H1 (cell line): Measurements from ENCODE around the gene PIGH. TPM values are rescaled to one million over a fixed set of nuclear protein-coding genes. Genes with fewer than 3 reads are reported as not detected.
A peak's percentile ranks its signal among the peaks of the same experiment; 100 is the strongest.

Experiments used
- CTCF ChIA-PET: fragments of 300-600 bp; sonication (Branson Sonifier 250); formaldehyde crosslinking; loops from one replicate; lab custom pipeline; 2021; ENCODE audit not compliant: partially characterized antibody; lab: Charles Lee
- POLR2A ChIA-PET: fragments of 300-600 bp; sonication (Branson Sonifier 250); formaldehyde crosslinking; loops from one replicate; lab custom pipeline; 2021; ENCODE audit warnings: inconsistent platforms; ENCODE audit not compliant: partially characterized antibody; lab: Charles Lee
- DNase-seq, 2 experiments: peaks; one replicate each; pipeline versions ENCODE4 v3.0.0 to v3.0.0-alpha.2; 2010 to 2022; ENCODE audit warnings: low spot score in 2 of 2, low read depth in 1 of 2, mixed read lengths in 1 of 2
- FAIRE-seq: peaks from 2 replicates; lab custom pipeline; 2011; peaks lifted over from hg19 to GRCh38; lab: Jason Lieb, UNC
- H2AFZ ChIP-seq: 2 replicates; pipeline ENCODE4 v1.8.1; 2012; ENCODE audit warnings: low read length, inconsistent platforms
- H2AK5ac ChIP-seq: 2 replicates; pipeline ENCODE4 v1.6.1; 2013; ENCODE audit warnings: low read depth, low read length
- H2BK120ac ChIP-seq: replicated peaks from 2 replicates; pipeline ENCODE3; 2013; ENCODE audit warnings: low read depth, low read length, inconsistent platforms
- H2BK12ac ChIP-seq: 2 replicates; pipeline ENCODE4 v1.6.1; 2013; ENCODE audit warnings: low read depth, low read length
- H2BK15ac ChIP-seq: 2 replicates; pipeline ENCODE4 v1.6.1; 2013; ENCODE audit warnings: low read length
- H2BK20ac ChIP-seq: 2 replicates; pipeline ENCODE4 v1.6.1; 2013; ENCODE audit warnings: low read length
- H2BK5ac ChIP-seq: 2 replicates; pipeline ENCODE4 v1.6.1; 2013; ENCODE audit warnings: low read depth, low read length
- H3K14ac ChIP-seq: 2 replicates; pipeline ENCODE4 v1.6.1; 2013; ENCODE audit warnings: inconsistent platforms; ENCODE audit not compliant: insufficient read length
- H3K18ac ChIP-seq: 2 replicates; pipeline ENCODE4 v1.6.1; 2013; ENCODE audit warnings: low read length; ENCODE audit errors: extremely low read depth
- H3K23ac ChIP-seq: 2 replicates; pipeline ENCODE4 v1.6.1; 2013; ENCODE audit warnings: inconsistent platforms; ENCODE audit not compliant: insufficient read length
- H3K23me2 ChIP-seq: 2 replicates; pipeline ENCODE4 v1.6.1; 2013; ENCODE audit warnings: low read depth, low read length
- H3K27ac ChIP-seq: 2 replicates; pipeline ENCODE4 v1.6.1; 2011; ENCODE audit warnings: low read depth, low read length, inconsistent platforms
- H3K27me3 ChIP-seq, 4 experiments: replicated peaks in 1 of 4; 1 replicate in 1 of 4; 2 replicates in 3 of 4; pipeline versions ENCODE4 v1.6.1 to v1.8.1; 2011 to 2013; ENCODE audit warnings: low read length in 3 of 4, mild to moderate bottlenecking in 3 of 4, inconsistent platforms in 2 of 4, mixed read lengths in 2 of 4, moderate library complexity in 1 of 4; ENCODE audit not compliant: control insufficient read depth in 3 of 4, insufficient read depth in 3 of 4; ENCODE audit errors: extremely low read depth in 1 of 4
- H3K36me3 ChIP-seq, 4 experiments: 2 replicates each; pipeline versions ENCODE4 v1.6.1 to v1.8.1; 2011 to 2013; ENCODE audit warnings: mild to moderate bottlenecking in 4 of 4, low read length in 3 of 4, moderate library complexity in 2 of 4, control low read depth in 1 of 4, inconsistent platforms in 1 of 4; ENCODE audit not compliant: insufficient read depth in 4 of 4, control insufficient read depth in 2 of 4
- H3K4ac ChIP-seq: replicated peaks from 2 replicates; pipeline ENCODE3; 2013; ENCODE audit warnings: low read length, low read depth, mixed read lengths, inconsistent platforms; ENCODE audit not compliant: insufficient read length
- H3K4me1 ChIP-seq, 4 experiments: replicated peaks in 1 of 4; 1 replicate in 1 of 4; 2 replicates in 3 of 4; pipeline versions ENCODE4 v1.6.1 to v1.8.1; 2011 to 2013; ENCODE audit warnings: low read length in 3 of 4, inconsistent platforms in 2 of 4, mixed read lengths in 1 of 4; ENCODE audit not compliant: insufficient read depth in 4 of 4, control insufficient read depth in 3 of 4
- H3K4me2 ChIP-seq, 2 experiments: 2 replicates each; pipeline versions ENCODE4 v1.6.1 to v1.8.1; 2011 to 2013; ENCODE audit warnings: low read depth in 2 of 2, low read length in 2 of 2, control low read depth in 1 of 2, inconsistent platforms in 1 of 2, mild to moderate bottlenecking in 1 of 2; ENCODE audit not compliant: insufficient read depth in 1 of 2
- H3K4me3 ChIP-seq, 4 experiments: fragments of 200-600, 300-600 bp in 1 of 4; sonication (generic), shearing (Covaris generic), sonication (Bioruptor Twin) in 1 of 4; 2 replicates each; pipeline versions ENCODE4 v1.5.1 to v1.8.1; 2011 to 2016; ENCODE audit warnings: low read length in 4 of 4, low read depth in 3 of 4, control low read depth in 2 of 4, inconsistent platforms in 2 of 4, mild to moderate bottlenecking in 2 of 4, mixed read lengths in 1 of 4, moderate library complexity in 1 of 4; ENCODE audit not compliant: insufficient read depth in 2 of 4; ENCODE audit errors: extremely low read depth in 1 of 4
- H3K56ac ChIP-seq: replicated peaks from 2 replicates; pipeline ENCODE3; 2013; ENCODE audit warnings: low read depth, mild to moderate bottlenecking, mixed read lengths, low read length, inconsistent platforms; ENCODE audit not compliant: insufficient read length
- H3K79me1 ChIP-seq: 2 replicates; pipeline ENCODE4 v1.6.1; 2013; ENCODE audit warnings: low read depth, low read length, control low read depth
- H3K79me2 ChIP-seq, 2 experiments: 2 replicates each; pipeline versions ENCODE4 v1.6.1 to v1.8.1; 2012 to 2013; ENCODE audit warnings: low read length in 2 of 2, mild to moderate bottlenecking in 2 of 2, inconsistent platforms in 1 of 2; ENCODE audit not compliant: insufficient read depth in 2 of 2, control insufficient read depth in 1 of 2
- H3K9ac ChIP-seq, 4 experiments: replicated peaks in 1 of 4; 1 replicate in 1 of 4; 2 replicates in 3 of 4; pipeline versions ENCODE4 v1.6.1 to v1.8.1; 2011 to 2013; ENCODE audit warnings: low read depth in 3 of 4, low read length in 3 of 4, control low read depth in 2 of 4, mild to moderate bottlenecking in 2 of 4, moderate library complexity in 2 of 4, inconsistent platforms in 1 of 4; ENCODE audit errors: extremely low read depth in 1 of 4
- H3K9me3 ChIP-seq, 2 experiments: 2 replicates each; pipeline versions ENCODE4 v1.6.1 to v1.8.1; 2012 to 2013; ENCODE audit warnings: mild to moderate bottlenecking in 2 of 2, moderate library complexity in 2 of 2, control low read depth in 1 of 2, inconsistent platforms in 1 of 2, low read depth in 1 of 2, low read length in 1 of 2, mixed read lengths in 1 of 2; ENCODE audit not compliant: insufficient read depth in 2 of 2
- H4K20me1 ChIP-seq, 2 experiments: replicated peaks in 1 of 2; 2 replicates each; pipeline versions ENCODE3 to v1.8.1; 2011 to 2013; ENCODE audit warnings: inconsistent platforms in 2 of 2, low read length in 2 of 2, mild to moderate bottlenecking in 1 of 2; ENCODE audit not compliant: insufficient read depth in 2 of 2, control insufficient read depth in 1 of 2
- H4K5ac ChIP-seq: 2 replicates; pipeline ENCODE4 v1.6.1; 2013; ENCODE audit warnings: low read length, low read depth, mixed read lengths, inconsistent platforms; ENCODE audit not compliant: insufficient read length
- H4K8ac ChIP-seq: 2 replicates; pipeline ENCODE4 v1.8.0; 2013; ENCODE audit warnings: mild to moderate bottlenecking, moderate library complexity, low read length, inconsistent platforms; ENCODE audit not compliant: insufficient read depth; ENCODE audit errors: extremely low read depth
- H4K91ac ChIP-seq: replicated peaks from 2 replicates; pipeline ENCODE3; 2013; ENCODE audit warnings: low read length, mixed read lengths, inconsistent platforms; ENCODE audit not compliant: insufficient read length
- BCL11A ChIP-seq, 2 experiments: IDR thresholded peaks; one replicate each; pipeline ENCODE4 v1.6.1; 2011; ENCODE audit warnings: low read depth in 2 of 2, low read length in 2 of 2, mild to moderate bottlenecking in 2 of 2
- CHD1 ChIP-seq: IDR thresholded peaks from 2 replicates; pipeline ENCODE4 v1.6.1; 2012; ENCODE audit warnings: low read depth, low read length, improper control_type of control experiment
- CHD2 ChIP-seq: IDR thresholded peaks from 2 replicates; pipeline ENCODE4 v1.6.1; 2012; ENCODE audit warnings: low read length, improper control_type of control experiment
- CTBP2 ChIP-seq: IDR thresholded peaks from 2 replicates; pipeline ENCODE4 v1.7.0; 2011; ENCODE audit warnings: borderline replicate concordance, mild to moderate bottlenecking, moderate library complexity, mixed read lengths, low read length; ENCODE audit not compliant: insufficient read depth, insufficient read length
- EP300 ChIP-seq, 2 experiments: IDR thresholded peaks; 1 replicate in 1 of 2; 2 replicates in 1 of 2; pipeline ENCODE4 v1.6.1; 2011 to 2012; ENCODE audit warnings: low read depth in 2 of 2, low read length in 2 of 2, mild to moderate bottlenecking in 2 of 2, borderline replicate concordance in 1 of 2, inconsistent platforms in 1 of 2, moderate library complexity in 1 of 2
- FOSL1 ChIP-seq: IDR thresholded peaks from 2 replicates; pipeline ENCODE4 v1.6.1; 2011; ENCODE audit warnings: mild to moderate bottlenecking, low read depth, low read length, moderate library complexity; ENCODE audit not compliant: insufficient read depth
- GABPA ChIP-seq: IDR thresholded peaks from 2 replicates; pipeline ENCODE4 v1.6.1; 2011; ENCODE audit warnings: mild to moderate bottlenecking, low read length, moderate library complexity, borderline replicate concordance; ENCODE audit not compliant: insufficient read depth
- PHF8 ChIP-seq: fragments of 200-600 bp; sonication (generic); conservative IDR thresholded peaks from 2 replicates; pipeline ENCODE4 v1.7.1; 2012; ENCODE audit warnings: low read depth, mild to moderate bottlenecking, inconsistent platforms, low read length, moderate library complexity
- SP1 ChIP-seq: IDR thresholded peaks from 2 replicates; pipeline ENCODE4 v1.6.1; 2011; ENCODE audit warnings: low read depth, low read length
- TEAD4 ChIP-seq: IDR thresholded peaks from 2 replicates; pipeline ENCODE4 v1.6.1; 2012; ENCODE audit warnings: low read depth, low read length, inconsistent platforms, mixed read lengths
- YY1 ChIP-seq: IDR thresholded peaks from 2 replicates; pipeline ENCODE4 v1.6.1; 2011; ENCODE audit warnings: low read depth, mild to moderate bottlenecking, low read length
- WGBS, 2 experiments: shearing (Covaris generic) in 1 of 2; methylation state at CpG; one replicate each; pipeline versions ENCODE4 v1.1.6 to v1.1.7; 2013 to 2015; ENCODE audit warnings: low lambda C conversion rate in 2 of 2, mixed read lengths in 2 of 2, inconsistent platforms in 1 of 2, low coverage in 1 of 2, missing lambda C conversion rate in 1 of 2; ENCODE audit not compliant: insufficient replicate concordance in 2 of 2, insufficient coverage in 1 of 2, insufficient read length in 1 of 2; ENCODE audit errors: extremely low coverage in 1 of 2, missing lambda C conversion rate in 1 of 2; 5-methylcytosine and 5-hydroxymethylcytosine counted together
- polyA plus RNA-seq, 7 experiments: library from polyadenylated mRNA; depleted of rRNA in 3 of 7; stranded (reverse) in 5 of 7; unstranded in 2 of 7; fragments of >200 nt in 5 of 7; fragments of 200-250 nt in 2 of 7; gene quantifications; 1 replicate in 5 of 7; 2 replicates in 1 of 7; 4 replicates in 1 of 7; pipeline versions ENCODE4 v1.2.1 to v1.2.3, GENCODE V29; 2011 to 2013; ENCODE audit warnings: missing spikeins in 2 of 7, mixed read lengths in 2 of 7
- total RNA-seq: library from RNA; stranded (reverse); fragmentation: NEBNext Ultra II Directional; extraction: Animal tissue kit (Norgen Biotek cat#: 25700); gene quantifications from 2 replicates; pipeline ENCODE4 v1.2.1, GENCODE V29; 2021

PIGH gene
- total and polyA plus RNA-seq, 2 of the 8 experiments (the other 6 are each of a cell fraction or from before 2014, with no cell fraction given) = 7.2 to 8.6 TPM

DNA sequence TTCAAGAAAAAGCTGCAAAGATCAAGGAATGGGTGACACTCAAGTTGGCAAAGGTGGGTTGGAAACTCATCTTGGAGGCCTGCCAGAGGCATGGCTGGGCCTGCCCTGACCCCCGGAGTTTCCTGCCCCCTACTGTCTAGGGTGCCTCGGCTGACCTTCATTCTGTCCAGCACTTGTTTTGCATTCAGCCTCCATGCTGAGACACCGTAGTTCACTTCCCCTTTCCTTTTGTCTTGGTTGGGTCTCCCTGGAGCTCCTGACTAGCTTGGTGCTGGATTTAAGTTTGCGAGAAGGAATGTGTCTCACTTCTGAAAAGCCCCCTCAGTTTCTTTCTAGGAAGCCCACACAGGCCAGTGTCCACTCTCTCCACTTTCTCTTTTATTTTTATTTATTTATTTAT, 40.4 kb downstream of the PIGH start:
- Histone ChIP-seq H2AK5ac (no peak overlapping the region), H2BK5ac (peak overlapping the region; percentile 60; the same call in 1 of the 2 replicates), H4K5ac (no peak overlapping the region), H3K56ac (no peak overlapping the region), H3K4me3 (no peak overlapping the region), H3K14ac (no peak overlapping the region), H3K9ac (no peak overlapping the region), H3K27ac (no peak overlapping the region), H2BK15ac (no peak overlapping the region), H3K27me3 (no peaks in the 10 kb centered on the region), H3K4me2 (peak overlapping the region in 1 of 2 experiments; percentile 11; a peak in 1 of 4 replicates), H3K4me1 (peaks cover 0 to 3% (median under 1%) of the 10 kb centered on the region in 4 experiments; a peak in 2 of 7 replicates), H4K20me1 (no peaks in the 10 kb centered on the region), H2AFZ (no peak overlapping the region), H3K79me1 (no peaks in the 10 kb centered on the region), H2BK12ac (no peak overlapping the region), H3K9me3 (no peaks in the 10 kb centered on the region), H3K79me2 (no peaks in the 10 kb centered on the region), H4K8ac (no peak overlapping the region), H3K23ac (no peak overlapping the region), H3K23me2 (no peaks in the 10 kb centered on the region), H2BK20ac (no peak overlapping the region), H3K36me3 (peaks cover 0 to 2% (median 0%) of the 10 kb centered on the region in 4 experiments; a peak in 1 of 8 replicates), H3K18ac (no peak overlapping the region; the same call in 1 of the 2 replicates), H3K4ac (no peak overlapping the region), H4K91ac (peak overlapping the region; percentile 55), H2BK120ac (peak overlapping the region; percentile 70)
- TF ChIP-seq BCL11A (IDR thresholded peaks at IDR 0.05; ENCODE audit: low read depth in 2 of 2, low read length in 2 of 2) (no peak), EP300 (IDR thresholded peaks at IDR 0.05; ENCODE audit: borderline replicate concordance in 1 of 2, low read depth in 2 of 2, low read length in 2 of 2) (no peak), TEAD4 (no peak), CTBP2 (no peak), YY1 (no peak), CHD1 (no peak), SP1 (no peak), CHD2 (no peak), GABPA (no peak), PHF8 (no peak), FOSL1 (no peak)
- 74% methylated on average over 4 of the region's 4 CpGs; no CpG with 5 or more reads in 1 of the 2 experiments for WGBS, 2 experiments
- FAIRE-seq = no peak
- DNase-seq = no peak
- ChIA-PET POLR2A (interaction anchor here (3.7 kb wide), 1 partner anchor 18 kb away, joined by 16 read pairs; no protein-coding TSS in a partner anchor), CTCF (interaction anchor here (0.8 to 28.8 kb wide), 5 partner anchors 5 to 136 kb away, joined by 3 to 924 read pairs (median 187); partner anchors contain the start of gene PLEKHH1)
